Sigmoid colon (tissue), 7 donors: ENCODE measurements around the gene STX7. TPM values are rescaled to one million over a fixed set of nuclear protein-coding genes. Genes with fewer than 3 reads are reported as not detected.

ENCODE experiments used
- DNase-seq: peaks from one replicate; pipeline ENCODE4 v3.0.0-alpha.2; 2019
- H3K27ac ChIP-seq, 4 donors: fragments of 200-600 bp; sonication (generic); one replicate each; pipeline ENCODE4 v1.5.1; 2016 to 2019; ENCODE audit warnings: mild to moderate bottlenecking in 1 of 4
- H3K27me3 ChIP-seq, 3 donors: fragments of 200-600 bp; sonication (generic); one replicate each; pipeline ENCODE4 v1.5.1; 2019; ENCODE audit warnings: mild to moderate bottlenecking in 1 of 3
- H3K36me3 ChIP-seq, 4 donors: fragments of 200-600 bp; sonication (generic); one replicate each; pipeline ENCODE4 v1.5.1; 2016 to 2019
- H3K4me1 ChIP-seq, 4 donors: fragments of 200-600 bp; sonication (generic); one replicate each; pipeline ENCODE4 v1.5.1; 2017 to 2019
- H3K4me3 ChIP-seq, 4 donors: fragments of 200-600 bp; sonication (generic); one replicate each; pipeline ENCODE4 v1.5.1; 2017 to 2019; ENCODE audit warnings: mild to moderate bottlenecking in 2 of 4, moderate library complexity in 1 of 4
- H3K9me3 ChIP-seq, 4 donors: fragments of 200-600 bp in 3 of 4; sonication (generic) in 3 of 4; one replicate each; pipeline versions ENCODE4 v1.5.1 to v1.6.1; 2013 to 2019
- EP300 ChIP-seq, 4 donors: sonication (generic); formaldehyde crosslinking; IDR thresholded peaks; one replicate each; pipeline ENCODE4 v1.6.1; 2017; ENCODE audit warnings: antibody characterized with exemption in 4 of 4
- POLR2A ChIP-seq, 2 donors: fragments of 450-650 bp; IDR thresholded peaks; one replicate each; pipeline ENCODE4 v1.6.1; 2016; ENCODE audit warnings: antibody characterized with exemption in 2 of 2, mild to moderate bottlenecking in 2 of 2, moderate library complexity in 2 of 2
- POLR2AphosphoS5 ChIP-seq, 4 donors: sonication (generic); formaldehyde crosslinking; IDR thresholded peaks; one replicate each; pipeline ENCODE4 v1.6.1; 2017; ENCODE audit warnings: antibody characterized with exemption in 4 of 4
- WGBS, 2 donors: extraction: QIAGEN DNeasy Blood & Tissue Kit; methylation state at CpG; one replicate each; pipeline ENCODE4 v1.1.7; 2013; 5-methylcytosine and 5-hydroxymethylcytosine counted together
- intact Hi-C: fragments of 100-400 bp; cut with DNase I; formaldehyde crosslinking; loops from one replicate; pipeline ENCODE4 v1.15.1; 2023
- polyA plus RNA-seq, 3 donors: library from polyadenylated mRNA; stranded (reverse); fragments of 200-250 nt; gene quantifications; one replicate each; pipeline ENCODE4 v1.2.3, GENCODE V29; 2013
- small RNA-seq, 3 donors: library from RNA; depleted of rRNA; stranded (forward); fragments of <200 nt; gene quantifications; one replicate each; pipeline ENCODE3, GENCODE V24; 2016
- total RNA-seq, 4 donors: library from RNA; depleted of rRNA; stranded (reverse); fragments of >200 nt; gene quantifications; one replicate each; pipeline ENCODE4 v1.1.0, GENCODE V29; 2016
- donor health status: healthy with polysubstance abuse.
- donor health status: Bipolar disorder and iron deficiency.
- donor health status: healthy.

The STX7 gene
- total and polyA plus RNA-seq, 7 donors: 27.1 to 72.5 (median 44.6) TPM

DNA sequence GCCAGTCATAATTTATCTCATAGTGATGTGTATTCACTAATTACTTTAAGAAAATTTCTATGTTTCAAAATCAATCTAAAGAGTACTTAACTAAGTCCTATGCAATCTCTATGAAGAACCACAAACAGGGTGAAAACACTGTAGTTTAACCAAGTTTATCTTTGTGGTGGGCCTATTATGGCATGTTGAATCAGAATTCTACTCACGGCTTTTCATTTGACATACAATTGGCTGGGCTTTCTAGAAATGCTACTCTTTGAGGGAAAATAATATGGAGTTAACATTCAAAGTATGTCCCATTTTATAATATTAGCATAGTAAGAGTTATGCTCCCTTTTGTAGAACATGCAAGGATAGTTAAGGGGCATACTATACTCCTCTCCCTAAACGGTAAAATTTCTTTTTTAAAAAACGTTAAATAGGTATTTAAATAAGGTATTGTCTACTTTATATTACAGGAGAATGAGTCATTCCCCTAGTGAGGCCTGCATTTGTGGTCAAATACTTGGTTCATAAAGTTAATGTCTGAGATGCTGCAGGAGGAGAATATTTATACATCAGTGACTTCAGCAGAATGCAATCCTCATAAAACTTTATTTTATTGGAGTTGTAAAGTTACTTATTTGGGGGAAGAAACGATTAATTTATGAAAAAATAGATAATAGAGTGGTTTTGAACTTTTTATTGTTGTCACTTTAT, 113.4 kb downstream of the STX7 start:
- WGBS, 2 donors: 32 to 61% methylated on average over 4 of the region's 4 CpGs

More for the DNA sequence above, 113.4 kb downstream of the STX7 start:
- no peak for DNase-seq
- peaks cover 0 to 12% (median 9%) of the 10 kb centered on the region in 3 donors for H3K27me3 ChIP-seq
- no peak for TF ChIP-seq POLR2AphosphoS5 (IDR thresholded peaks at IDR 0.05)
- TF ChIP-seq EP300 (IDR thresholded peaks at IDR 0.05): no peak
- no peak for TF ChIP-seq POLR2A (IDR thresholded peaks at IDR 0.05)
- peaks cover 0 to 18% (median 14%) of the 10 kb centered on the region in 4 donors for H3K4me1 ChIP-seq
- H3K36me3 ChIP-seq: no peaks in the 10 kb centered on the region
- H3K27ac ChIP-seq: peak overlapping the region in 1 of 4 donors; percentile 67
- intact Hi-C loops: no loop called here
- peak overlapping the region in 2 of 4 donors; percentile 73 for H3K4me3 ChIP-seq
- H3K9me3 ChIP-seq: peaks cover 0 to 6% (median 2%) of the 10 kb centered on the region in 4 donors

Small RNA genes lying within 50 kb of the gene (small RNA-seq; reads per million reads assigned to genes)
- 0 reads per million in 3 donors for gene TAAR7P

Other genes starting within 250 kb of the STX7 start
- gene MOXD1, start 111.6 kb downstream of the STX7 start, total RNA-seq: 10 to 100 TPM in 3 of 4 donors, 1 to 10 TPM in 1; 9.4 to 20.8 (median 11.7) TPM
- gene MOXD1, start 111.6 kb downstream of the STX7 start, polyA plus RNA-seq: 1 to 10 TPM; 1.2 to 6.6 (median 1.6) TPM
- not detected for gene TAAR9, start 25.2 kb upstream of the STX7 start, total RNA-seq
- gene TAAR9, start 25.2 kb upstream of the STX7 start, polyA plus RNA-seq: not detected
- not detected for gene TAAR8, start 39.6 kb upstream of the STX7 start, total RNA-seq
- not detected for gene TAAR8, start 39.6 kb upstream of the STX7 start, polyA plus RNA-seq
- not detected for gene TAAR6, start 57.2 kb upstream of the STX7 start, total RNA-seq
- gene TAAR6, start 57.2 kb upstream of the STX7 start, polyA plus RNA-seq: not detected
- gene TAAR5, start 76.6 kb upstream of the STX7 start, total RNA-seq: not detected
- gene TAAR5, start 76.6 kb upstream of the STX7 start, polyA plus RNA-seq: under 1 TPM in 1 of 3 donors, not detected in 2; 0.60 TPM
- gene TAAR2, start 111.2 kb upstream of the STX7 start, total RNA-seq: not detected
- not detected for gene TAAR2, start 111.2 kb upstream of the STX7 start, polyA plus RNA-seq
- gene TAAR1, start 146.1 kb upstream of the STX7 start, total RNA-seq: not detected
- not detected for gene TAAR1, start 146.1 kb upstream of the STX7 start, polyA plus RNA-seq
- gene VNN1, start 200.9 kb upstream of the STX7 start, total RNA-seq: 1 to 10 TPM in 2 of 4 donors, under 1 TPM in 1, not detected in 1; 0.83 to 3.2 (median 2.6) TPM
- 1 to 10 TPM; 1.6 to 3.0 (median 2.4) TPM for gene VNN1, start 200.9 kb upstream of the STX7 start, polyA plus RNA-seq
- 1 to 10 TPM in 3 of 4 donors, under 1 TPM in 1; 0.81 to 5.4 (median 3.1) TPM for gene VNN2, start 244.8 kb upstream of the STX7 start, total RNA-seq
- gene VNN2, start 244.8 kb upstream of the STX7 start, polyA plus RNA-seq: 1 to 10 TPM; 3.6 to 5.5 (median 3.9) TPM